ELR (cell line): ENCODE data around the gene MRC1.
A peak's percentile ranks its signal among the peaks of the same experiment; 100 is the strongest.

Source experiments
- DNase-seq: peaks from one replicate; pipeline ENCODE4 v3.0.0-alpha.2; 2015; ENCODE audit warnings: low read depth

Gene MRC1

GRCh38 chr10:17808971-17809841 lies at the start of gene MRC1:
Gene MRC1 (plus strand): TSS chr10:17809348. CDS start chr10:17809466, 118 bp downstream.
- DNase-seq, result no peak

GRCh38 chr10:17764142-17764541 lies 45.0 kb upstream of the MRC1 start:
- DNase-seq, result no peak

- DNase-seq, result no peak
Observed at GRCh38 chr10:17765602-17766001, 43.5 kb upstream of the MRC1 start.

GRCh38 chr10:17766731-17767130 lies 42.4 kb upstream of the MRC1 start:
- no peak for DNase-seq

- peak; percentile 54 for DNase-seq
Observed at GRCh38 chr10:17768496-17768895, 40.7 kb upstream of the MRC1 start.

- DNase-seq, result peak; percentile 48
Observed at GRCh38 chr10:17768957-17769356, 40.2 kb upstream of the MRC1 start.

- no peak for DNase-seq
Observed at GRCh38 chr10:17771017-17771416, 38.1 kb upstream of the MRC1 start.

GRCh38 chr10:17779784-17780183 lies 29.4 kb upstream of the MRC1 start:
- no peak for DNase-seq

GRCh38 chr10:17780727-17781126 lies 28.4 kb upstream of the MRC1 start:
- no peak for DNase-seq

GRCh38 chr10:17781856-17782255 lies 27.3 kb upstream of the MRC1 start:
- no peak for DNase-seq

GRCh38 chr10:17782921-17783665 lies 26.1 kb upstream of the MRC1 start:
- DNase-seq, result peak; percentile 94

- DNase-seq, result peak; percentile 33
Observed at GRCh38 chr10:17783751-17784150, 25.4 kb upstream of the MRC1 start.

- DNase-seq, result peak; percentile 79
Observed at GRCh38 chr10:17784688-17785087, 24.5 kb upstream of the MRC1 start.

- DNase-seq, result no peak
Observed at GRCh38 chr10:17785276-17785930, 23.7 kb upstream of the MRC1 start.

- peak; percentile 99 for DNase-seq
Observed at GRCh38 chr10:17787087-17787961, 21.8 kb upstream of the MRC1 start.

- no peak for DNase-seq
Observed at GRCh38 chr10:17788646-17789045, 20.5 kb upstream of the MRC1 start.

- no peak for DNase-seq
Observed at GRCh38 chr10:17789396-17789795, 19.8 kb upstream of the MRC1 start.

- DNase-seq, result no peak
Observed at GRCh38 chr10:17790651-17791050, 18.5 kb upstream of the MRC1 start.

GRCh38 chr10:17792991-17793390 lies 16.2 kb upstream of the MRC1 start:
- no peak for DNase-seq

GRCh38 chr10:17793823-17794644 lies 15.1 kb upstream of the MRC1 start:
- no peak for DNase-seq

GRCh38 chr10:17795083-17795482 lies 14.1 kb upstream of the MRC1 start:
- no peak for DNase-seq
